ENCODE measurements around the gene GNE. TPM values are rescaled to one million over a fixed set of nuclear protein-coding genes. Genes with fewer than 3 reads are reported as not detected.

The GNE gene
- total RNA-seq, 1 donor, result 23.8 TPM

DNA sequence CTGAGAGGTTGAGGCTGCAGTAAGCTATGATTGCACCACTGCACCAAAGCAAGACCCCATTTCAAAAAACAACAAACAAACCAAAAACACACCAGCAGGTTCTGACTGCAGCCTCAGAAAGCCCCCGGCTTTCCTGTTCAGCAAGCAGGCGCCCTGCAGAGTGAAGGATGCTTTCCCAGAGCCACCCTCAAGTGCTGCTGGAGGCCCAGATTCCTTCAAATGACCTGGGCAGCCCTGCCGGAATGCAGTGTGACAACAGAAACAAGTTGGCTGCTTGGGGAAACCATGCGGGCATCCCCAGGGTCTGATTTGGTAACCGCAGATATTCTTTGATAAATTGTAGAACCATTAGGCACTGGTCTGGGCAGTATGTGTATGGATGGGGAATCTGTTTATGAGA lies 35.7 kb upstream of the GNE start:
- no peak overlapping the region for H3K4me3 ChIP-seq (ENCODE audit: low read depth, low read length)
- DNase-seq (ENCODE audit: low read depth), result no peak
- TF ChIP-seq, protein P1, sequence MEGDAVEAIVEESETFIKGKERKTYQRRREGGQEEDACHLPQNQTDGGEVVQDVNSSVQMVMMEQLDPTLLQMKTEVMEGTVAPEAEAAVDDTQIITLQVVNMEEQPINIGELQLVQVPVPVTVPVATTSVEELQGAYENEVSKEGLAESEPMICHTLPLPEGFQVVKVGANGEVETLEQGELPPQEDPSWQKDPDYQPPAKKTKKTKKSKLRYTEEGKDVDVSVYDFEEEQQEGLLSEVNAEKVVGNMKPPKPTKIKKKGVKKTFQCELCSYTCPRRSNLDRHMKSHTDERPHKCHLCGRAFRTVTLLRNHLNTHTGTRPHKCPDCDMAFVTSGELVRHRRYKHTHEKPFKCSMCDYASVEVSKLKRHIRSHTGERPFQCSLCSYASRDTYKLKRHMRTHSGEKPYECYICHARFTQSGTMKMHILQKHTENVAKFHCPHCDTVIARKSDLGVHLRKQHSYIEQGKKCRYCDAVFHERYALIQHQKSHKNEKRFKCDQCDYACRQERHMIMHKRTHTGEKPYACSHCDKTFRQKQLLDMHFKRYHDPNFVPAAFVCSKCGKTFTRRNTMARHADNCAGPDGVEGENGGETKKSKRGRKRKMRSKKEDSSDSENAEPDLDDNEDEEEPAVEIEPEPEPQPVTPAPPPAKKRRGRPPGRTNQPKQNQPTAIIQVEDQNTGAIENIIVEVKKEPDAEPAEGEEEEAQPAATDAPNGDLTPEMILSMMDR (IDR thresholded peaks at IDR 0.05; ENCODE audit: insufficient read depth, low read length), result no peak

DNA sequence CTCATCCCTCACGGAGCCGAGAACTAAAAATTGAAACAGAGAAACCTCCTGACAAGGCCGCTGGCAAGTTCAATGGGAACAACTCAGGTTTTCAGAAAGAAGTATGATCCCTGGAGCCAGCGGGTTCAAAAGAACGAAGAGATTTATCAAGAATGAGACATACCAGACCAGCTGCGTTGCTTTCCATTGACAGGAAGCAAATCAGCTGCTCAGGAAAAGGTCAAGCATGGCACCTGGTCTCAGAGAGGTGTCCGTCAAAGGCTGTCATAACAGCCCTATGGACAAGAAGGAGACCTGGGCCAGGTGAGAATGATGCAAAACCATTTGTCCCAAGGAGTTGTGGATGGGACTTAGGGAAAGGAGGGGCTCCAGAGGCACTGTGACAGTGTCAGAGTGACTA lies 34.9 kb upstream of the GNE start:
- TF ChIP-seq, protein P1 (IDR thresholded peaks at IDR 0.05; ENCODE audit: insufficient read depth, low read length), result no peak
- no peak overlapping the region for H3K4me3 ChIP-seq (ENCODE audit: low read depth, low read length)
- no peak for DNase-seq (ENCODE audit: low read depth)

DNA sequence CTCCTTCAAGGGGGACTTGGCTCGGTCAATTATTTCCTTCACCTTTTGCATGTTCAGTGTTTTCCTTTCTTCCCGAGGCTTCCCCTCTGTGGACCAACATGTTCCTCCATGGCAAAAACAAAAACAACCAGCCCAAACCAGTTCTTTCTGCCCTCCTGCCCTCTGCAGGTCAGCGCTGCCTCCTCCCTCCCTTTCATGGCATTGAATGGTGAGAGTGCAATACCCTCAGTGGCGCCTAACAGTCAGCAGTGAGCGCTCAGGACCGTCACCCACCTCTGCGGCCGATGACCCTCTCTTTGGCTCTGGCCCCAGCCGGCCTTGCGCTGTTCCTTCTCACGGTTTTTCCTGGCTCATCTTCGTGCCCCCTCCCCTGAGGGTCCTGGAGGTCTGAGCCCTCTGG lies 34.4 kb upstream of the GNE start:
- no peak overlapping the region for H3K4me3 ChIP-seq (ENCODE audit: low read depth, low read length)
- TF ChIP-seq, protein P1 (IDR thresholded peaks at IDR 0.05; ENCODE audit: insufficient read depth, low read length), result no peak

DNA sequence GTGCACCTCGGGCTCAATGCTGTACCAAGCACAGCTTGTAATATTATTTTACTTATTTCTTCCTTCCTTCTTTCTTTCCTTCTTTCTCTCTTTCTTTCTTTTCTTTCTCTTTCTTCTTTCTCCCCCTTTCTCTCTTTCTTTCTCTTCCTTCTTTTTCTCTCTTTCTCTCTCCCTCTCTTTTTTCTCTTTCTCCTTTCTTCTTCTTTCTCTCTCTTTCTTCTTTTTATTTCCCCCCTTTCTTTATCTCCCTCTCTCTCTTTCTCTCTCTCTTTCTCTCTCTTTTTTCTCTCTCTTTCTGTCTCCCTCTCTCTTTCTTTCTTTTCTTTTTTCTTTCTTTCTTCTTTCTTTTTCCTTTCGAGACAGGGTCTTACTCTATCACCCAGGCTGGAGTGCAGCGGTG lies 32.7 kb upstream of the GNE start:
- TF ChIP-seq, protein P1 (IDR thresholded peaks at IDR 0.05; ENCODE audit: insufficient read depth, low read length), result no peak
- H3K4me3 ChIP-seq (ENCODE audit: low read depth, low read length), result no peak overlapping the region
- DNase-seq (ENCODE audit: low read depth), result no peak

More for the DNA sequence above, 34.4 kb upstream of the GNE start:
- no peak for DNase-seq (ENCODE audit: low read depth)

DNA sequence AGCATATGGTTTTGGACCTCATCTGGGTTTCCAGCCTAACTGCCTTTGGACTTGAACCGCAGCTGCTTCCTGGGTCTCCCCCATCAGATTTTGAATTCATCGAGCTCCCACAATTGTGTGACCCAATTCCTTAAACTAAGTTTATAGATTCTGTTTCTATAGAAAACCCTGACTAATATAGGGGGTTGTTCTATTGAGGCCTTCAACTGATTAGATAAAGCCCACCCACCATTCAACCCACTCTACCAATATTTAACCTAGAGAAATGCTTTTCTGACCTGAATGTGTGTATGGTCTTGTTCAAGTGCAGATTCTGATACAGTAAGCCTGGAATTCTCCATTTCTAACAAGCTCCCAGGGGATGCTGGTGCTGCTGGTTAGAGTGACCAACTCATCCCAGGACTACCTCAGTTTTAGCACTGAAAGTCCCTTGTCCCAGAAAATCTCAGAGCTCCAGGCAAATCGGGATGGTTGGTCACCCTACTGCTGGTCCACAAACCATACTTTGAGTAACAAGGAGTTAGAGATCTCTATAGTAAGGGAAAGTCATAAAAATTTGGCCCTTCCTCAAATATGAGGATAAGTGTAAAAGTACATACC lies 31.7 kb upstream of the GNE start:
- no peak overlapping the region for H3K4me3 ChIP-seq (ENCODE audit: low read depth, low read length)
- TF ChIP-seq, protein P1 (IDR thresholded peaks at IDR 0.05; ENCODE audit: insufficient read depth, low read length), result no peak
- DNase-seq (ENCODE audit: low read depth), result no peak

DNA sequence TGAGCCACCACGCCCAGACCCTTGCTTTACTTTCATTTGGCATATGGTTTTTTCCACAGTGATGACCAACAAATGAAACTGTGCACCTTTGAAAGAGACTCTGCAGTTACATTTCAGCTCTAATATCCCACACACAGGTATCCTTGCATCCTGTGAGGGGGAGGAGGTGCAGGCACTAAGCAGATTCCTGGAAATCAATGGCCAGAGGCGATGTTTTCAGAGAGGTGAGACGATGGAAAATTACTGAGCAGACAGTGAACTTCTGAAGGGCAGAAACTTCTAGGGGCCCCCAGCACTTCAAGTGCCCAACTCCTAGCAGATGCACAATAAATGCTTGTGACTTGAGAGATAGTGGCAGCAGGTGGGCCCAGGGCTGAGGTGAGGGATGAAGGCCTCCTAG lies 29.8 kb upstream of the GNE start:
- DNase-seq (ENCODE audit: low read depth), result no peak
- TF ChIP-seq, protein P1 (IDR thresholded peaks at IDR 0.05; ENCODE audit: insufficient read depth, low read length), result no peak
- no peak overlapping the region for H3K4me3 ChIP-seq (ENCODE audit: low read depth, low read length)

DNA sequence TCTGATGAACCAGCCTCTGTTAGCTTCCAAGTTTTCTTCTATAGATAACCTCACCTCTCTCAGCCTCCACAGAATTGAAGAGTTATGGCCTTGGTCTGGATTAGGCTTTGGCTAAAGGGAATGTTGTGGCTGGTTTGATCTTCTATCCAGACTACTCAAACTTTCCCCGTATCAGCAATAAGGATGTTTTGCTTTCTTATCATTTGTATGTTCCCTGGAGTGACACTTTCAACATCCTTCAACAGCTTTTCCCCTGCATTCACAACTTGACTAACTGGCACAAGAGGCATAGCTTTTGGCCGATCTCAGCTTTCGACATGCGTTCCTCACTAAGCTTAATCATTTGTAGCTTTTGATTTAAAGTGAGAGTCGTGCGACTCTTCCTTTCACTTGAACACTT lies 28.1 kb upstream of the GNE start:
- no peak overlapping the region for H3K4me3 ChIP-seq (ENCODE audit: low read depth, low read length)
- DNase-seq (ENCODE audit: low read depth), result no peak

More for the DNA sequence above, 28.1 kb upstream of the GNE start:
- TF ChIP-seq, protein P1 (IDR thresholded peaks at IDR 0.05; ENCODE audit: insufficient read depth, low read length), result no peak
